SK-N-MC (cell line): Measurements from ENCODE around the gene ATP5F1B.

Experiments used
- EZH2 ChIP-seq: fragments of 200-600 bp; sonication (generic); IDR thresholded peaks from one replicate; pipeline ENCODE4 v1.6.1; 2017; ENCODE audit warnings: antibody characterized with exemption
- POLR2AphosphoS5 ChIP-seq: IDR thresholded peaks from 2 replicates; pipeline ENCODE4 v1.6.1; 2012; ENCODE audit warnings: mild to moderate bottlenecking, low read depth, low read length, borderline replicate concordance

DNA sequence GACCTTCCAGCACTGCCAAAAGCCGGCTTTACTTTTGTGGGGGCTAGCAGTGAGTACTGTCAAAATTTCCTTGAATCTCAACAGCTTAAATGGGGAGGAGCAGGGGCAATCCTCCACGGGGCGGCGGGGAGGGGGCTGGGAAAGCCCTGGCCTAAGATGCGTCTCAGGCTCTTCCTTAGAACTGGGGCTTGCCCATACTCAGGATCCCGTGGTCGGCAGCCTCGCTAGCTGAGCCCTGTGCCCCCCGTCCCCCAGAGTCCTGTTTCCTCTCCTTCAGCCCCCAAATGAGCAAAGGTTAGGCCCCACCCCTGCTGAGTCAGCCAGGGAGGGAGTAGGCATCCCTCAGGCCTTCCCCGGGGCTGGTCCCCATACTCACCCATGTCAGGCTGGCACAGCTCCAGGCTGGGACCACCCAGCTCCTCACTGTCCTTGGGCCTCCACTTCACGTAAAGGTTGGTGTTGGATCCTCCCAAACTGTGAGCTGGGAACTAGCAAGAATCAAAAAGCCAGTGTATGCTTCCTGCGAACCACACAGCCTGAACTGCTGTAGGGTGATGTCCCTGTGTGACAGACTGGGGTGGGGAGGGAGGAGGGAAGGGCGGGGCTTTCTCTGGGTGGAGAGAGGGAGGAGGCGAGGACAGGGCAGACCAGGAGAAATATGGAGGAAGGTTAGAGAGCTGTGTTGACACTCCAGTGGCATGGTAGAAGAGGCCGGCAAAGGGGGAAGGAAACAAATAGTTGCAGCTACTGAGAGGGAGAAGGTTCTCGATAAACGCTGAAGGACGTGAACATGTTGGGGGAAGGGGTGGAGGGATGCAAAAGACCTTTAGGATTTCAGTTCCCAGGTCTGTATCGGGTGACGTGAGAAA lies 9.7 kb downstream of the ATP5F1B start:
- TF ChIP-seq EZH2 (no peak), POLR2AphosphoS5 (no peak; the same call in 1 of the 2 replicates)
